ENCODE results near the gene HSPBAP1.
"Not testable (repeated sequence)": the region's sequence is repeated elsewhere in the genome, so short reads cannot be mapped to it uniquely, and the experiment has no call there.

The HSPBAP1 gene

DNA sequence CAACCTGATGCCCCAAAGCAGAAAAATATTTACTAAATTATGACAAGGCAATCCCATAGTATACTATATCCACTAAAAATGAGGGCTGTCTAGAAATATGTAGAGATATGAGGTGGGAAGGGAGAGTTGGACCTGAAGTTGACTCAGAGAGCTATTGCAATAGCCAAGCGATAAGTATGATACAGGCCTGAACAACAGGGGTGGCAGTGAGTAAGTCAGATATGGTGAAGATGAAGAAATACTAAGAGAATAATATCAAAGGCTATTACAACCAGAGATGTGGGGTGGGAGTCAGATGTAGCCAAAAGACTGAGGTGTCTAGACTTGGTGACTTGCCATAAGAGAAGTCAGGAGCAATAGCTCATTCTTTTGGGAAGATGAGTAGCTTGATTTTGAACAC is 9.2 kb downstream of the HSPBAP1 start:
- no peak for DNase-seq

DNA sequence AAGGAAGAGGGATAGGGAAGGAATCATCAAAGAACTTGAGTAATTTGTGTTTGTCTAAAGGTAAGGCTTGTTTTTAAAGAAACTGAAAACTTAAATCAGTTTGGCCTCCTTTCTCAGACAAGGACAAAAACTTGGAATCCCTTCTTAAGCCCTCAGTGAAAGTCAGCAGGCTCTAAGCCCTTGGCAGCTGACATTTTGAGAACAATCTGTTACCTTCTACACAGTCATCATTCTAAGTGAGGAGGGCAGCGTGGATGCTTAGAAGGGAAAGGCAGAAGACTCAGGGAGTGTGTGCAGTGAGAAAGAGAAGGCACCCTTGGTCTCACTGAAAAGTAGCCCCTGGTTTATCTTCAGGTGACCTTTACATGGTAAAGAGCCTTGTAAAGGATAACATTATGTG is 10.8 kb downstream of the HSPBAP1 start:
- DNase-seq: no peak

DNA sequence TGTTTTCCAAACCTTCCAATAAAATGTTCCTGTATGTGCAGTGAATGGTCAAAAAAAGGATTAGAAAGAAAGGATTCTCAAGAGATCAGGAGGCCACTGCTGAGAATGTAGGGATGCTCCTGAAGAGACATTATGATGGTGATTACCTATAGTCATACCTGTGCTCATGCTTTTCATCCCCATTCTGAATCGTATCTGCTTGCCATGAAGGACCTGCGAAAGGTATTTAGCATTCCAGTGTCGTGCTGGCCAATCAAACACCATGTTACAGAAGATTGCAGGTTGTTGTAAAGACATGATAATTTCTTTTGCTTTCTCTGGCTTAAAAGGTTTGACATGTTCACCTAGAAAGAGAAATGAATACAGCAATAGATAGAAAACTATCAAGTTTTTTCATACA is 16.1 kb downstream of the HSPBAP1 start:
- DNase-seq: no peak

DNA sequence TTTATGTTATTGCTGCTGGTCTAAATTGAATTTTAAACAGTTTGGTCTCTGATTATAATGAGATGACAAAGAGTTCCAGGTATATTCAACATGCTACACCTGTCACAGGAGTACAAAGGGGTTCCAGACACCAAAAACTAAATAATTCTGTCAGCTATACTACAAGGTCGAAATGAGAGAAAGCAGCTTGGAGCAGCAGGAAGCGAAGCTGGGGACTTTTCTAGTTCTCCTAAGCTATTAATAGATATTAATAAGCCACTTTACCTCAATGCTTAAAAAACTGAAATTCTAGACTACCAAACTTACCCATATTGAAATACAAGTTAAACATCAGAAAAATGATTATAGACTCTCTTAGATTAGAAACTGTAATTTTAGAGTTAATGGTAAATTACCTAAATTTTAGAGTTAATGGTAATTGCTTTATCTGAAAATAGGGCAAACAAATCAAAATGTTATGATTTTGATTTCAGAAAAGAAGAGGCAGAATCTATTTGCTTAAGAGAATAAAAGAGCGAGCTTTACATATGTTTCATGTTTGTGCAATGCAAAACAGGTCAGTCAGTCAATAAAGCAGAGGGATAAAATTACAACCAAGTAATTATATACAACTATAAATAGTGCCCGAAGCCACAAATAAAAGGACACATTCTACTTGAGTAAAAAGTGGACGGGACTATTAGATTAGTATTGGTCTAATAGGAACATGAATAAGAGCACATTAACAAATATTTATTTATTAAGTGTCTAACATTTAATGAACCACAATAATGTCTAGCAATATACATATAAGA is 16.8 kb downstream of the HSPBAP1 start:
- DNase-seq: no peak

DNA sequence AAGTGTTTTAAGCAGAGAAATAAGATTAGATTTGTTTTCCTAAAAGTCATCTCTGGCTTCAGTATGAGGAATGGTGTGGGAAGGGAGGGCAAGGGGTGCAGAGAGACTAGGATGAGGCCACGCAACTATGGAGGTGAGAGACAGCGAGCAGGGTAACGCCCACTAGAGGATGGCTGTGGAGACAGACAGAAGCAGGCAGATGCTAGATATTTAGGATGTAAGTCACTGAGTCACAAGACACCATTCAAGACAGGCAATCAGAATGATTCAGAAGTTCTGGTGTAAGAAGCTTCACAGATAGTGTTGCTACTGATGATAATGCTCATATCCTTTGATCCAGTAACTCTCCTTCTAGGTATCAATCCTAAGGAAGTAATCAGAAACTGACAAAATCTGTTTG is 19.1 kb downstream of the HSPBAP1 start:
- no peak for DNase-seq

DNA sequence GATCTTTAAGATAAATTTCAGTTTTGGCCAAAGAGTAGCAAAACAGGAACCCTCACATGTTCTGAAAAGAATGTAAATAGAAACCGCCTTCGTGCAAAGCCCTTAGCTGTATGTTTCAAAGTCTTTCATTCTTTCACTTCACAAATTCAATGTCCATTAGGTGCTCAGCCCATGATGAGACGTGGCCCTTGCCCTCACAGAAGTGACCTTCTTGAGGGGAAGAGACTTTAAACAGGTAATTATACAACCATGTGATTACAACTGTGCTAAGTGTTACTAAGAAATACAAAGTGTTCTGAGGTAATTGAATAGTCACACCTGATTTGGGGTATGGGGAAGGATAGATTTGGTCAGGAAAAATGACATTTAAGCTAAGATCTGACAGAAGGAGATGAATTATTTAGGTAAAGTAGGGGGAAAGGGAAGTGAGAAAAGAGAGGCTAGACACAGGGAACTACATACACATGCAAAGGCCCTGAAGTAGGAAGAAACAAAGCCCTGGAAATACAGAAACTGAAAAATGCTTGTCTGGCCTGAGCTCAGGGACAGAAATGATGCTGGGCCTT is 19.6 kb downstream of the HSPBAP1 start:
- DNase-seq: no peak

DNA sequence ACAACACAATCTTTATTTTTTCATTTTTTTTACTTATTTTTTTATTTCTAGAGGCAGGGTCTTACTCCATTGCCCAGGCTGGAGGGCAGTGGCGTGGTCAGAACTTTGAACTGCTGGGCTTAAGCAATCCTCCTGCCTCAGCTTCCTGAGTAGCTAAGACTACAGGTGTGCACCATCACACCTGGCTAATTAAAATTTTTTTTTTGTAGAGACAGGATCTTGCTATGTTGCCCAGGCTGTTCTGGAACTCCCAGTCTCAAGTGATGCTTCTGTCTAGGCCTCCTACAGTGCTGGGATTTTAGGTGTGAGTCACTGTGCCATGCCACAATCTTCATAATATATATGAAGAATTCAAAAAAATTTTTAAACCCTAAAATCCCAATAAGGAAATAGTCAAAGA is 20.8 kb downstream of the HSPBAP1 start:
- DNase-seq: no peak

DNA sequence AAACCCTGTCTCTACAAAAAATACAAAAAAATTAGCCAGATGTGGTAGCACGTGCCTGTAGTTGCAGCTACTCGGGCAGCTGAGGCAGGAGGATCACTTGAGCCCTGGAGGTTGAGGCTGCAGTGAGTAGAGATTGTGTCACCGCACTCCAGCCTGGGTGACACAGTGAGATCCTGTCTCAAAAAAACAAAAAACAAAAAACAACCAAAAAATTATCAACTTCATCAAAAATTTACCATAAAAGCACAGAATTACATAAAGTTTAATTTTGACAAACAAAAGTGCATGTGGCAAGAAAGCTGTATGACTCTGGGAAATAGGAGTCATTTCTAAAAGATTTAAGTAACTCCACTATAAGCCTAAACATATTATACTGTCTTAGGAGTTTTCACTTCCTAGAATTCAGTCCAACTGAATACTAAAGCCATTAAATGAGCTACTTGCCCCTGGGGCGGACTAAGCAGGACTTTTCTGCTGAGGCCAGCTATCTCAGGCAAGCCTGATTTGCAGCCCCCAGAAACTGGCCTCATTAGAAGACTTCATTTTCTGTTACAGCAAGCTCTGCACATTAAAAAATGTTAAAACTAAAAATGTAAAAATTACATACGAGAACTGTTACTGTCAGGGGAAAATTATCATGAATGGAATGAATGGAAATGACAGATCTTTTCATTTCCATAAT is 23.0 kb downstream of the HSPBAP1 start:
- no peak for DNase-seq

DNA sequence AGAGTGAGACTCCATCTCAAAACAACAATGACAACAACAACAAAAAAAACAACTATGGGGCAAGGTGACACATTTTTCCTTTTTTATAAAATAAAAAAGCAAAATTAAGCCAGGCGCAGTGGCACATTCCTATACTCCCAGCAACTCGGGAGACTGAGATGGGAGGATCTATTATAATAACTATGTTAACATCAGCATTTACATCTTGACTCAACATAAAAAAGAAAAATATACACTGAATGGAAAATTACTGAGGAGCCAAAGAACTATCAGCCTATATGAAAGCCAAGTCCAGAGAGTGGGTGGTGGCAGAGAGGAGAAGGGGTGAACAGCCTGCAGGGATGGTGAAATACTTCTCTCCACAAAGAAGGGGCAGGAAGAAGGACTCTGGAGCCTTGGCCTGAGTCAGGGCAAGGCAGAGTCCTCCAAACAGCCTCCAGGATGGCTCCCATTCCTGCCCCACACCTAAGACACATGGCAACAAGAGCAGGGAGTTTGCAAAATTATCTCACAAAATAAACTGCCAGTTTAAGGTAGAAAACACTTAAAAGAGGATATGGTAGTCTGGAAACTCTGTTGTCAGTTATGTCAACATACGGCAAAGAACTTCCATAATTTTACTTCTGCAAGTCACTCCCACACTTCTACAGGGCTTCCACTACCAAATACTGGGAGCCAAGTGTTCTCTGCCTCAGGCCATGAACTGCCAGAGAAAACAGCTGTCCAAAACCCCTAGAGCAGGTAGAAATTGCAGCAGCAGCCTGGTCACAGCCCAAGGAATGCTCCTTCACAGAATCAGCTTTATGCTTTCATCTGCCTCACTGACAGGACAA is 25.9 kb downstream of the HSPBAP1 start:
- no peak for DNase-seq

DNA sequence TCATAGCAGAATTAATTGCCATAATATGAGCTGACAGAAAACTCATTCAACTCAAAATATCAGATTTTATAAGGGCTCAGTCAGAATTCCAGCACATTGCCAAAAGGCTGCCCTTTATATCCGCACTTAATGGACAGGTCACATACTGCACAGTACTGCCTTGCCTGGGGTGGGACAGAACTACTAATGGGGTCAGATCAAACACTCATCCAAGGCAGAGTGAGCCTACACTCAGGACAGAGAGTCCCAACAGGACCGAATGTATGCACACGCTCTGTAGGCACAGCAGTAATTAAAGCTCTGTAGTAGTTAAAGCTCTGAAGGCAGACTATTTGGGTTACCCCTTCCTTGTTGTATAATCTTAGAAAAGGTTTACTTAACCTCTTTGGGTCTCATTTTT is 27.2 kb downstream of the HSPBAP1 start:
- no peak for DNase-seq

DNA sequence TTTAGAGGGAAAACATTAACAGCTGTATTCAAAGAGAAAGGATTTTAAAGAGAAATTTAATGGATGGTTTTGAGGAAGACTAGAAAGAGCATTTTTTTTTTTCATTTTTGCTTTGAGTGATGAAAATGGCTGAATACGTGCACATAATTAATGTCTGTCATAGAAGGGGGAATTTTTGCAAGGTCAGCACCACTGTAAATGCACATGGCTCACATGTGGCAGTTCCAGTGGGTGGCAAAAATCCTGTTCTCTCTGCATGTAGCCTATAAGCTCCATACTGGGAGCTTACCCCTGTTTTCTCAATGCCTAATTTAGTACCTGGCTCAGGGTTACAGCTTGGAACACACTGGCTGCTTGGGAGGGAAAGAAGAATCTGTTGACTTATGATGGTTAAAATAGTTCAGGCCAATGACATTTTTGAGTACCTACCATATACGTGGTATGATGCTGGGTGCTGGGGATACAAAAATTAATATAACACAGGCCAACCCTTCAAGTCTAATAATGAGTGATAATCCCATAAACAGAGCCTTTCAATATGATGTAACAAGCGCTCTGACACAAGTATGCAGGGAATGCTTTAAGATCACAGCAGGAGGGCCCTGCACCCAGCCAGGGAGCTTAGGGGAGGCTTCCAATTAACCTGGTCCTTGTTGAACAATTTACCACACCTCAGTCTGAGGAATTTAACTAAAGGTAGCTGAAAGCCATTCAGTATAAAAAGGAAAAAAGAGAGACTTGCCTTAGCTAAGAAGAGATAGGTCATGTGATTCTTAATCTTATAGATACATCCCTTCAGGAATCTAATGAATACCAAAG is 33.0 kb downstream of the HSPBAP1 start:
- DNase-seq: no peak

DNA sequence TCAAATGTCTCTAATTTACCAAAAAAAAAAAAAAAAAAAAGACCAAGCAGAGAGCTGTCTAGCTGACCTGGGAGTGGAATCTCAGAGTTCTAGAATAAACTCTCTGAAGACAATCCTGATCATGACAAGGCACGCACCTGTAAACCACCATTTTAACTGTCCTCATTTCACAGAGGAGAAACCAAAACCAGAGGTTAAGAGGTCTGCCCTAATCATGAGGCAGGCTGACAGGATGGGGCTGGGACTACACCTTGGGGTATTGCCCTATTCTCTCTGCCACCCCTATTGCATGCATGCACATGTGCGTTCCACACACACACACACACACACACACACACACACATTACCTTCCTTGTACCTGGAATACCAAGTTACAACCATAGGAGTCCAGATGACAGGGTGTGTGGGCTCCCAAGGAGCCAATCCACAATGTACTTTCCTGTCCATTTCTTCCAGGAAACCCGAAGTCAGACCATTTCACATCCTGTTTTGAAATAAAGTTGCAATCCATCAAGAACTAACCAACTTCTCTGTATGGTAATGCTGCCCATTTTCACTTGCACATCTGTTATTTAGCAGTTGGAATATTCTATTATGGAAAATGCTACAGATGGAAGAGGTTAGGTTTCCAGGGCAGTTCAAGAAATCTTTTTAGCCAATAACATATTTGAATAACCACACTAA is 34.6 kb downstream of the HSPBAP1 start:
- no peak for DNase-seq

DNA sequence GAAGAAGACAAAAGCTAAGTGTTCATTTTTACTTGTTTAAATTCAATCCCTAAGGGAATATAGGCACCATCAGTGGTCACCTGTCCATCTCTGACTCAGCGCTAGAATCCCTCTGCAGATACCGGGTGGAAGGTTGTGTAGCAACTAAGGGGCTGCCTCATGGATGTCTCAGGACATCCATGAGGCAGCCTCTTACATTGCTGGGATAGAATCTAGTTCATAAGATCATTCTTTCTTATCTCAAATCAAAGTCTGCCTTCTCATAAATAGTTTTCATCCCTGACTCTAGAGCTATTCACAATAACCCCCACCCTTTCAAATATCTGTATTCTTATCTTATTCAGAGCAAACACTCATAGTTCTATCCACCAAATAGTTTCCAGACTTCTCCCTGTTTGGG is 38.1 kb downstream of the HSPBAP1 start:
- no peak for DNase-seq

DNA sequence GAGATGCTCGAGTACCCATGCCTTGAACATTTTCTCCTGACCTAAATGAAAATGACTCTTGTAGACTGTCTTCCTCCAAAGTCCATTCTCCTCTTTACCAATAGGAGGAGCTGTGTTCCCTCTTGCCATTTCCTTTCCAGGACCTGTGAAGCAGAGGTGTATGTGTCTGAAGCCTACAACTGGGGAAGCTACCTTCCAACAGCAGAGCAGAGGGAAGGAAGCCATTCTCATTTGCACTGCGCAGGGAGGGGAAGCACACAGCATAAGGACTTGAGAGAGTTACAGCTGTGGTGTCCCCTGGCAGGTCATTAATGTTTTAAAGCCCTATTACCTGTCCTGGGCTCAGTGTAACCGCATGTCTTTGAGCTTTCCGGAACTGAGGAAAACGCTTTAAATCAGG is 38.7 kb downstream of the HSPBAP1 start:
- no peak for DNase-seq

DNA sequence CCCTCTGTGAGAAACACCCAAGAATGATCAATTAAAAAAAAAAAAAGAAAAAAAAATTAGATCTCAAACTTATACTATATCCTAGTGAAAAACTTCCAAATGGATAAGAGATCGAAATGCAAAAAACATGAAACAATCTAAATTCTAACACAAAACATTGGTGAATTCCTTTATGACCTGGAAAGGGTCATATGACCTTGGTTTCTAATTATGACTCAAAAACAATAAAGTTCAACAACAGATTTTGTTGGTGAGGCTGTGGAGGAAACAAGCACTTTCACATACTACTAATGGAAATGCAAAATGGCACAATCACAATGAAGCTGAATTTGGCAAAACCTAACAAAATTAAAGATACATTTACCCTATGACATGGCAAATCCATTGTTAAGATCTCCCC is 45.3 kb downstream of the HSPBAP1 start:
- DNase-seq: no peak

DNA sequence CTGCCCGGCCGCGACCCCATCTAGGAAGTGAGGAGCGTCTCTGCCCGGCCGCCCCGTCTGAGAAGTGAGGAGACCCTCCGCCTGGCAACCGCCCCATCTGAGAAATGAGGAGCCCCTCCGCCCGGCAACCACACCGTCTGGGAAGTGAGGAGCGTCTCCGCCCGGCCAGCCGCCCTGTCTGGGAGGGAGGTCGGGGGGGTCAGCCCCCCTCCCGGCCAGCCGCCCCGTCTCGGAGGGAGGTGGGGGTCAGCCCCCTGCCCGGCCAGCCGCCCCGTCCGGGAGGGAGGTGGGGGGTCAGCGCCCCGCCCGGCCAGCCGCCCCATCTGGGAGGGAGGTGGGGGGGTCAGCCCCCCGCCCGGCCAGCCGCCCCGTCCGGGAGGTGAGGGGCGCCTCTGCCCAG is 46.3 kb downstream of the HSPBAP1 start:
- not testable (repeated sequence) for DNase-seq

DNA sequence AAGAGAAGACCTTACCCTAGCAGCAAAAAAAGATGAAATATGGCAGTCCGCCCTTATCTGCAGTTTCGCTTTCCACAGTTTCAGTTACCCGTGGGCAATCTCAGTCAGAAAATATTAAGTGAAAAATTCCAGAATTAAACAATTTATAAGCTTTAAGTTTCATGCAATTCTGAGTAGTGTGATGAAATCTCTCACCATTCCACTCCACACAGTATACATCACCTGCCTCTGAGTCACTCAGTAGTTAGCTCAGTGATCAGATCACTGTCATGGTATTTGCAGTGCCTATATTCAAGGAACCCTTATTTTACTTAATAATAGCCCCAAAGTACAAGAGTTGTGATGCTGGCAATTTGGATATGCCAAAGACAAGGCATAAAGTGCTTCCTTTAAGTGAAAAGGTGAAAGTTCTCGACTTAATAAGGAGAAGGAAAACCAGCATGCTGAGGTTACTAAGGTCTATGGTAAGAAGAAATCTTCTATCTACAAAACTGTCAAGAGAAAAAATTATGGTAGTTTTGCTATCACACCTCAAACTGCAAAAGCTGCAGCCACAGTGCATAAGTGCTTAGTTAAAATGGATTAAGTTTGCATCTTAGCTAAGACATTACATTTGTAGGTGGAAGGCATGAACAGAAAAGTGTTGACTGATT is 48.1 kb downstream of the HSPBAP1 start:
- DNase-seq: no peak

DNA sequence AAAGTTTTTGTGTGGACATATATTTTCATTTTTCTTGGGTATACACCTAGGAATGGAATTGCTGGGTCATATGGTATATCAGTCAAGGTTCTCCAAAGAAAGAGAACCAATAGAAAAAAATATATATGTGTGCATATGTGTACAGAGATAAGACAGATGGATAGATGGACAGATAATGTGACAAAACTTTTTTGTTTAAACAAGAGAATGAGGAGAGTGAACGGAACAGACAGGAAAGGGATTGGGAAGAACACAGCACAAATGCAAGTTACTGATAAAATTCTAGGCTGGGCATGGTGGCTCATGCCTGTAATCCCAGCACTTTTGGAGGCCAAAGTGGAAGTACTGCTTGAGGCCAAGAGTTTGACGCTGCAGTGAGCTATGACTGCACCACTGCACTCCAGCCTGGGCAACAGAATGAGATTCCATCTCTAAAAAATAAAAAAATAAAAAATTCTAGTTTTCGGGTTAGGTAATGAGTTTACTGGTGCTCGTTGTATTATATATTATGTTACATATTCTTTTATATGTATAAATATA is 50.0 kb downstream of the HSPBAP1 start:
- DNase-seq: no peak

DNA sequence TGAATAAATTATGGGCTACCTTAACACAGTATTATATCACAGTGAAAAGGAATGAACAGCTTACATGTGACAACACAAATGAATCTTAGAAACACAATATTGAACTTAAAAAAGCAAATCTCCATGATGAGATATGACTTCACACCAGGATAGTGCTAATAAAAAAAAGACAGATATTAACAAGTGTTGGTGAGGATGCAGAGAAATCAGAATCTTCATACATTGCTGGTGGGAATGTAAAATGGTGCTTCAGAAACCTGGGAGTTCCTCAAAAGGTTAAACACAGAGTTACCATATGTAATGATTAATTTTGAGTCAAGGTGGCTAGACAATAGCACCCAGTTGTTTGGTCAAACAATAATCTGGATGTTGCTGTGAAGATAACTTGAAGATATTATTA is 51.4 kb downstream of the HSPBAP1 start:
- no peak for DNase-seq

DNA sequence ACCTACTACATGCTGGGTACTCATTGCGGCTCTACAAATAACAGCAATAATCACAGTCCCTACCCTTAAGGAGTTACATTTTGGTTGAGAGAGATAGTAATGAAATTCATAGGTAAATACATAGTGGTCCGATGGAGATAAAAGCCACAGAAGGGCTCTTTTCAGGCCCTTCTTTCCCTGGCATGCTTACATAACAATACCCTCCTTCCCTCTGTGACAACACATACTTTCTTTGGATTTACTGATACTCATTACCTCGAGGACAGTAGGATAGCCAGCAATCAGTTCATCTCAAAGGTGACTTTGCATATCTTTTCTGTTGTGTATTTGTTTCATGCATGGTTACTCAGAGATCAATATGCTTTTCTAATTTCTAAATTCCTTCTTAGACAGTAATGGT is 54.5 kb downstream of the HSPBAP1 start:
- DNase-seq: no peak

Measured in activated gamma-delta T cell (primary cell).